HG03045 (cell line): Measurements from ENCODE around the gene CEP112.
"Not testable (repeated sequence)": the region's sequence is repeated elsewhere in the genome, so short reads cannot be mapped to it uniquely, and the experiment has no call there.

Source experiments
- ATAC-seq: cut with Tn5 transposase; IDR thresholded peaks from one replicate; pipeline ENCODE4 v1.9.1; 2021; ENCODE audit warnings: mild to moderate bottlenecking, moderate library complexity; ENCODE audit not compliant: unreplicated experiment

Gene CEP112

GRCh38 chr17:65851965-65852736 lies 339.8 kb downstream of the CEP112 start:
- no peak for ATAC-seq

GRCh38 chr17:65850486-65850885 lies 341.4 kb downstream of the CEP112 start:
- no peak for ATAC-seq

DNA sequence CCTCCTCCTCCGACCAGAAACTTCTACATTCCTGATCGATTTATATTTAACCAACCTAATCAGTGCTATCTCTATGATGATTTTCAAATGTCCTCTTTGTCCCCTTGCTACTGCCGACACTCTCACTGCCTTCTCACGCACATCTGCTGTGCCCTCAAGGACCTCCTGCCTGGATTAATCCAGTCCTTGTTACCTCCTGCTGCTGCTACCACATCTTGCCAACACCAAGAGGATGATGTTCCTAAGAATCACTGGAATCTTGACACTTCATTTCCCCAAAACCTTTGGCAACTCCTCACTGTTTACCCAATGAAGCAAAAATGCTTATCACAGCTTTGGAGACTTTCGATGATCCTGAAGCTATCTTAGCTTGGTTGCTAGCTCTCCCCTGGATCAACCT lies 343.2 kb downstream of the CEP112 start:
- ATAC-seq = no peak

DNA sequence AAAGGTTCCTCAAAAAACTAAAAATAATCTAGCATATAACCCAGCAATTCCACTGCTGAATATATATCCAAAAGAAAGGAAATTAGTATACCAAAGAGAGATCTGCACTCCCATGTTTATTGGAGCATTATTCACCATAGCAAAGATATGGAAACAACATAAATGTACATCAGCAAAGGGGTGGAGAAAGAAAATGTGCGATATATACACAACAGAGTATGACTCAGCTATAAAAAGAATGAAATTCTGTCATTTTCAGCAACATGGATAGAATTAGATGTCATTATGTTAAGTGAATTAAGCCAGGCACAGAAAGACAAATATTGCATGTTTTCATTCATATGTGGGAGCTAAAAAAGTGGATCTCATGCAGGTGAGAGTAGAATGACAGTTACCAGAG lies 350.8 kb downstream of the CEP112 start:
- no peak for ATAC-seq

DNA sequence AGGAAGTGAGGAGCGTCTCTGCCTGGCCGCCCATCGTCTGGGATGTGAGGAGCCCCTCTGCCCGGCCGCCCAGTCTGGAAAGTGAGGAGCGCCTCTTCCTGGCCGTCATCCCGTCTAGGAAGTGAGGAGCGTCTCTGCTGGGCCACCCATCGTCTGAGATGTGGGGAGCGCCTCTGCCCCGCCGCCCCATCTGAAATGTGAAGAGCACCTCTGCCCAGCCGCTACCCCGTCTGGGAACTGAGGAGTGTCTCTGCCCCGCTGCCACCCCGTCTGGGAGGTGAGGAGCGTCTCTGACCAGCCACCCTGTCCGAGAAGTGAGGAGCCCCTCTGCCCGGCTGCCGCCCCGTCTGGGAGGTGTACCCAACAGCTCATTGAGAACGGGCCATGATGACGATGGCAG lies 354.7 kb downstream of the CEP112 start:
- not testable (repeated sequence) for ATAC-seq

- ATAC-seq = no peak
These were observed 358.7 kb downstream of the CEP112 start for GRCh38 chr17:65833214-65833613.

GRCh38 chr17:65830356-65830755 lies 361.6 kb downstream of the CEP112 start:
- ATAC-seq = no peak

DNA sequence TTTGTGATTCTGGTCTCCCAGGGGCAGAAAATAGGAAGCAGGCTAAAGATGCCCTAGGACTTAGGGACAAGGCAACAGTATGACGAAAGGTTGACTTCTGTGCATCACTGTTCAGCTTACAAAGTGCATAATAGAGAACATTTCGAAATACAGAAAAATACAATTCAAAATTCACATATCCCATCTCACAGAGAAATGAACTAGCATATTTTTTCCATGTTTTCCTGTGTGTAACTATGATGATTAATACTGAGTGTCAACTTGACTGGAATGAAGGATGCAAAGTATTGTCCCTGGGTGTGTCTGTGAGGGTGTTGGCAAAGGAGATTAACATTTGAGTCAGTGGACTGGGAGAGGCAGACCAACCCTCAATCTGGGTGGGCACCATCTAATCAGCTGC lies 365.4 kb downstream of the CEP112 start:
- ATAC-seq = not testable (repeated sequence)

DNA sequence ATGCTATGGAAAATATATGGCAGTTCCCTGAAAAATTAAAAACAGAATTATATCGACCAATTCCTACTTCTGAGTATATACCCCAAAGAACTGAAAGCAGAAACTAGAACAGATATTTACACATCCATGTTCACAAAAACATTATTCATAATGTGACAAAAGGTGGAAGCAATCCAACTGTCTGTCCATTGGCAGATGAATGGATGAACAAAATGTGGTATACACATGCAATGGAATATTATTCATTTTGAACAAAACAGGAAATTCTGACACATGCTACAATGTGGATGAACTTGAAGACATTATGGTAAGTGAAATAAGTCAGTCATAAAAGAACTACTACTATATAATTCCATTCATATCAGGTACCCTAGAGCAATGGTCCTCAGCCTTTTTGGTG lies 367.0 kb downstream of the CEP112 start:
- no peak for ATAC-seq

DNA sequence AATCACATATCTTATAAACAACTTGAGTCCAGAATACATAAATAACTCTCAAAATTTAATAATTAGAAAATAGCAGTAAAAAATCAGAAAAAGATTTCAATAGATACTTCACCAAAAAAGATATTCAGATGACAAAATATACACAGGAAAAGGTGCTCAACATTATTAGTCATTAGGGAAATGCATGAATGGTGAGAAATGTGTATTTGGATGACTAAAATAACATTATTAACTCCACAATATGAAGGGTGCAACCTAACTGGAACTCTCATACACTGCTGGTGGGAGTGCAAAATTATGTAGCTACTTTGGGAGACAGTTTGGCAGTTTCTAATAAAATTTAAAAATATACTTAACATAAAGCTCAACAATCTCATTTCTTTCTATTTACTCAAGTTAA lies 368.2 kb downstream of the CEP112 start:
- ATAC-seq = no peak

DNA sequence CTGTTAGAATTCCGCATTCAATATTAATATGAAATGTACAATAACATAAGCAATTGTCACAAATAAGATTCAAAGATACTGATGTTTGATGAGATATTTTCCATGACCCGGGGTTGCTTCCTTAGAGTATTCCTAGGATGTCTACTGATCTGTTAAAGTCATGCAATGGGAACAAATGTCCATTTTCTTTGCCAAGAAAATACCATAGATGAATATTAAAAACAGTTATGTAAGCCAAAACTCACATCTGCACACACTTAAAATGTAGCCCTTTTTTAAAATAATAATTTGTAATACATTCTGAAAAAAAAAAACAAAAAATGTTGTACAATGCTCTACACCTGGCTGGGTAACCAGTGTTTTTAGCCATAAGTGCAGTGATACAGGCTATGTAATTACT lies 371.1 kb downstream of the CEP112 start:
- ATAC-seq = no peak

GRCh38 chr17:65820306-65820705 lies 371.6 kb downstream of the CEP112 start:
- no peak for ATAC-seq

DNA sequence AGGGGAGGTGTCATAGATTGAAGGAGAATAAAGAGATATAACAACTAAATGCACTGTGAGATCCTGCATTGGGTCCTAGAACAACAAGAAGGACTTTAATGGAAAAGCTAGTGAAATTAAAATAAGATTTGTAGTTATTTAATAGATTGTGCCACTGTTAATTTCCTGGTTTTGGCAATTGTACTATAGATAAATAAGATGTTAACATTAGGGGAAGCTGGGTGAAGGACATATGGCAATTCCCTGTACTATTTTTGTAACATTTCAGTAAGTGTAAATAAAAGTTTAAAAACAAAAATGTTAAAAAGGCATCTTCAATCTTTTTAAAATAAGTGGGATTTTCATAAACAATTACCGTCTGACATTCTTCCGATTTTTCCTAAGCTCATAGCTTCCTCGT lies 372.1 kb downstream of the CEP112 start:
- ATAC-seq = no peak

GRCh38 chr17:65817951-65818350 lies 374.0 kb downstream of the CEP112 start:
- no peak for ATAC-seq

- ATAC-seq = no peak
These were observed 377.5 kb downstream of the CEP112 start for GRCh38 chr17:65814418-65814817.

GRCh38 chr17:65813306-65813705 lies 378.6 kb downstream of the CEP112 start:
- no peak for ATAC-seq

DNA sequence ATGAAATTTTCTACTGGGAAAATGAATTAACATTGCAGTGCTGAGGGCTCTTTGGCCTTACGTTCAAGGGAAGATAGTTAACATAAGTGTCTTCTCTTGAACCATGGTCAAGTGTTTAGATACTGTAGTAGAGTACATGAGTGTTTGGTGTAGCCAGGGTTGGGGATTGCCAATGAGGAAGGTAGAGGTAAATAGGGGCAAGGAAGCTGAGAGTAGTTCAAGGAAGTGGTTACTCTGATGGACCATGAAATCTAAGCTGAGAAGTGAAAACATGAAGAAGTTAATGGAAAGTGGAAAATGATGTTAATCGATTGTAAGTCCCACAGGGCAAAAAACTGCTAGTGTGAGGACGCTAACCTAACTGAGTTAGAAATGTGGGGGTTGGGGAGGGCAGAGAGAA lies 380.9 kb downstream of the CEP112 start:
- no peak for ATAC-seq

DNA sequence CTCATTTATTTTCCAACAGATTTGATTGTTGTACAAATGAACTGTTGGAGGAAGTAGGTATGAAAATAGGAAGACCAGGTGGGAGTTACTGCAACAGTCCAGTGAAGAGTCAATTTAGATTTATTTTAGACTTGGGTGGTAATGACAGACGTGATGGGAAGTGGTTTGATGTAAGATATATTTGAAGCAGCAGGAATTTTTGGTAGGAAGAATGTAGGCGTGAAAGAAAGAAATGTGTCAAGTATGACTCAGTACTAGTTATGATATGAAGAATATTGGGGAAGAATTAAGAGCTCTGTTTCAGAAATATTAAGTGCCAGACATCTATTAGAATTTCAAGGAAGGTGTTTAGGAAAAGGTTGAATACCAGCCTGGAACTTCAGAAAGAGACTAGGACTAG lies 382.6 kb downstream of the CEP112 start:
- no peak for ATAC-seq

DNA sequence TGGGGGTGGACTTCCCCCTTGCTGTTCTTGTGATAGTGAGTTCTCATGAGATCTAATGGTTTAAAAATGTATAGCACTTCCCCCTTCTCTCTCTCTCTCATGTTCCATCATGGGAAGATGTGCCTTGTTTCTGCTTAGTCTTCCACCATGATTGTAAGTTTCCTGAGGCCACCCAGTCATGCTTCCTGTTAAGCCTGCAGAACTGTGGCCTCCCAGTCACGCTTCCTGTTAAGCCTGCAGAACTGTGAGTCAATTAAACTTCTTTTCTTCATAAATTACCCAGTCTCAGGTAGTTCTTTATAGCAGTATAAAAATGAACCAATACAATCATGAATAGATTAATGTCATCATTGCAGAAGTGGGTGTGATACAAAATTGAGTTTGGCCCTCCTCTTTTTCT lies 383.4 kb downstream of the CEP112 start:
- not testable (repeated sequence) for ATAC-seq

- ATAC-seq = no peak
These were observed 384.6 kb downstream of the CEP112 start for GRCh38 chr17:65807361-65807760.

DNA sequence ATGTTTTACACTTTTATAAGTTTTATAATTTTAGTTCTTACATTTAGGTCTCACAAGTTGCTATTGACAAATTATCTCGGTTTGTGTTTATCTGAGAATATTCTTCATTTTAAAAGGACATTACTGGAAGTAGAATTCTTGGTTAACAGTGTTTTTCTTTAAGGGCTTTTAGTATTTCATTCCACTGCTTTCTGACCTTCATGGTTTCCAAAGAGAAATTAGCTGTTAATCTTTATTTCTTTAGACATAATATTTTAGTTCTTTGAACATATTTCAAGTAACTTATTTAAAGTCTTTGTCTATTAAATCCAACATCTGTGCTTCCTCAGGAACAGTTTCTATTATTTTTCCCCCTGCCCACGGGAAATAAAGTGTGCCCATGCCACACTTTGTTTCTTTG lies 390.4 kb downstream of the CEP112 start:
- ATAC-seq = no peak

GRCh38 chr17:65800655-65801054 lies 391.3 kb downstream of the CEP112 start:
- no peak for ATAC-seq

DNA sequence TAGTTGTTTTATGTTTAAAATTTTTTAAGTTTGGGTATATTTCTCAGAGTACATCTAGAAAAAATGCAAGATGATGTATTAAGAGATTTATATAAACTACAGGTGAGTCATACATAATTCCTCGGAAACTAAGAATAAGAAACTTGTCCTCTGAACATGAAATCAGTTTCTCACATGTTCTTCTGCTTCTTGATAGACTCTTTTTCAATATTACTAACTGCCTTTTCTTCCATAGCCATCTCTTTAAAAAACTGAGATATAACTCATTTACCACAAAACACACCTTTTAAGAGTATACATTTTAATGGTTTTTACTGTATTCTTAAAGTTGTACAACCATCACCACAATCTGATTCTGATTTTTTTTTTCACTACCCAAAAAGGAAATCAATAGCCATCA lies 392.1 kb downstream of the CEP112 start:
- no peak for ATAC-seq
